SK-N-SH treated with all-trans-retinoic acid at 6 μM for 48 hours (cell line): ENCODE results near the gene ZNF500.

Source experiments
- ARNTL ChIP-seq: fragments of 450-650 bp; formaldehyde crosslinking; IDR thresholded peaks from 2 replicates; pipeline ENCODE4 v1.5.0; 2020; ENCODE audit warnings: low read depth, mild to moderate bottlenecking, moderate library complexity, borderline replicate concordance
- CSRNP3 ChIP-seq: fragments of 250-450 bp; sonication (Bioruptor Pico); IDR thresholded peaks from 2 replicates; pipeline ENCODE4 v1.5.1; 2021; ENCODE audit warnings: mild to moderate bottlenecking, moderate library complexity
- GLIS3 ChIP-seq: fragments of 250-450 bp; sonication (Bioruptor Pico); IDR thresholded peaks from 2 replicates; pipeline ENCODE4 v1.5.0; 2020; ENCODE audit warnings: mild to moderate bottlenecking, moderate library complexity
- PATZ1 ChIP-seq: fragments of 250-450 bp; sonication (Bioruptor Pico); IDR thresholded peaks from 2 replicates; pipeline ENCODE4 v1.8.0; 2020; ENCODE audit warnings: mild to moderate bottlenecking, moderate library complexity, borderline replicate concordance
- RARB ChIP-seq: fragments of 250-450 bp; sonication (Bioruptor Pico); IDR thresholded peaks from 2 replicates; pipeline ENCODE4 v1.8.0; 2021; ENCODE audit warnings: mild to moderate bottlenecking, moderate library complexity
- TOX ChIP-seq: fragments of 250-450 bp; sonication (Bioruptor Pico); IDR thresholded peaks from 2 replicates; pipeline ENCODE4 v1.8.0; 2021; ENCODE audit warnings: mild to moderate bottlenecking, moderate library complexity, borderline replicate concordance
- ZFP3 ChIP-seq: fragments of 250-450 bp; sonication (Bioruptor Pico); IDR thresholded peaks from 2 replicates; pipeline ENCODE4 v1.5.0; 2020; ENCODE audit warnings: mild to moderate bottlenecking, moderate library complexity
- ZFP30 ChIP-seq: fragments of 450-650 bp; formaldehyde crosslinking; IDR thresholded peaks from 2 replicates; pipeline ENCODE4 v1.5.0; 2022; ENCODE audit warnings: mild to moderate bottlenecking, moderate library complexity
- ZNF70 ChIP-seq: fragments of 450-650 bp; formaldehyde crosslinking; IDR thresholded peaks from 2 replicates; pipeline ENCODE4 v1.5.0; 2020; ENCODE audit warnings: mild to moderate bottlenecking, moderate library complexity

- TF ChIP-seq ZFP30, result no peak
- no peak for TF ChIP-seq TOX (CRISPR knock-in tag)
- TF ChIP-seq PATZ1, result no peak
- no peak for TF ChIP-seq ZFP3 (CRISPR knock-in tag)
- TF ChIP-seq ARNTL (CRISPR knock-in tag), result no peak
- no peak for TF ChIP-seq RARB
- TF ChIP-seq ZNF70 (CRISPR knock-in tag), result peak; percentile 93
- TF ChIP-seq CSRNP3 (CRISPR knock-in tag), result no peak
- no peak for TF ChIP-seq GLIS3 (CRISPR knock-in tag)
Measured at GRCh38 chr16:4771646-4772045, 4.7 kb upstream of the ZNF500 start.
